ENCODE data around the gene RTEL1.

Gene RTEL1

GRCh38 chr20:63690003-63690897 is 32.1 kb downstream of the RTEL1 start:
- no peak for DNase-seq

DNA sequence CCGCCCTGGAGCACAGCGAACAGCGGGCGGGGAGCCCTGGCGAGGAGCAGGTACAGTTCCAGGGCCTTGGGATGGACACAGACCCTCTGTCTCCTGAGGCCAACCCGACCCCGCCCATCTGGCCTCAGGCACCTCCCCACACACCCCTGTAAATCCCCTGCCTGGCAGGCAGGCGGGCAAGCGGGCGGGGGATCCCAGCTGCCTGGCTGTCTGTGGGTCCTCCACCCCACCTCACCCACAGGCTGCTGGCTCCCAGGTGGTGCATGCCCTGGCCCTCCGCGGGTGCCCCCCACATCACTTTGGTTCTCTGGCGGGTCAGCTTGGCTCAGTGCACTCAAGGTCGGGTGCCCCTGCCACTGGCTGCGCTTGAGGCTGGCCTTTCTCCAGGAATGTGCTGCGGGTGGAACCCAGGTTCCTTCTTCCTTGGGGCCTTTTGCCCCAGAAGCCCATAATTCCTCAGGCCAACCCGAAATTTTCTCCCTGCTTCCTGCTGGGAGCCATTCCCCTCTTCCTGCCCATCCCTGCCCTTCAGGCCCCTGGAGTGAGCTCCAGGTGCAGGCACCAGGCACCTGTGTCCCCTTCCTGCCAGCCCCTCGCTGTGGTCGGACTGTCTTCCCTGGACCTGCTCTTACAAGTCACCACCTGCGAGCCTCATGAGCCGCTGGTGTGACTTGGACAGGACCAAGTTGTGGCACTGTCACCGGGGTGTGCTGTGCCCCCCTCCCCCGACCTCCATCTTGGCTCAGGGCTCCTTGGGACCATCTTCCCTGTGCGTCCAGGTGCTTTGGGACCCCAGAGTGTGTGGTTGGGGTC is 33.0 kb downstream of the RTEL1 start:
- DNase-seq = no peak

DNA sequence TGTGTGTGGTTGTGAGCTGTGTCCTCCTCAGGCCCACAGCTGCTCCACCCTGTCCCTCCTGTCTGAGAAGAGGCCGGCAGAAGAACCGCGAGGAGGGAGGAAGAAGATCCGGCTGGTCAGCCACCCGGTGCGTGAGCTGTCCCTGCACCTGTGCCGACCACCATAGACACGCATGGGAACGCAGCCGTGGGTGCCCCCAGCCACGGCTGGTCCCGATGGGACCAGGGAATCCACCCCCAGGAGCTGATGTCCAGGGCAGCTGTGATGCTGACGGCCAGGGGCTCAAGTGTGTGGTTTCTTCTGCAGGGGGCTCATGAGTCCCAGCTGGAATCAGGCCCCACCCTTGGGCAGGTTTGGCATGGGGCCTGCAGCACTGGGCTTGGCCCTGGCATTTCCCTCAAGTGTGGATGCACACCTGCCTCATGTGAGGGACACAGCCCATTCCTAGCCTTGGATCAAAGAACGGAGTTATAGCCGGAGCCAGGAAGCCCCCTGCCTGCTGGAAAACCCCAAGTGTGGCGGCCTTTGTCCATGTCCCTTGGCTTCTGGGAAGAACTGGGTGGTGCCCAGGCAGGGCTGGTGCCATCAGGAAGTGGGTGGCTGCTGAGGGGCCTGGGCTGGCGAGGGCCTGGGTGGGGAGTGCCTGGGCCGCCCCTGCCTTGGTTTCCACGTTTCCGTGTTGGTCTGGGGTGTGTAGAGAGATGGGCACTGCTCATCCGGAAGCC is 33.8 kb downstream of the RTEL1 start:
- no peak for DNase-seq

DNA sequence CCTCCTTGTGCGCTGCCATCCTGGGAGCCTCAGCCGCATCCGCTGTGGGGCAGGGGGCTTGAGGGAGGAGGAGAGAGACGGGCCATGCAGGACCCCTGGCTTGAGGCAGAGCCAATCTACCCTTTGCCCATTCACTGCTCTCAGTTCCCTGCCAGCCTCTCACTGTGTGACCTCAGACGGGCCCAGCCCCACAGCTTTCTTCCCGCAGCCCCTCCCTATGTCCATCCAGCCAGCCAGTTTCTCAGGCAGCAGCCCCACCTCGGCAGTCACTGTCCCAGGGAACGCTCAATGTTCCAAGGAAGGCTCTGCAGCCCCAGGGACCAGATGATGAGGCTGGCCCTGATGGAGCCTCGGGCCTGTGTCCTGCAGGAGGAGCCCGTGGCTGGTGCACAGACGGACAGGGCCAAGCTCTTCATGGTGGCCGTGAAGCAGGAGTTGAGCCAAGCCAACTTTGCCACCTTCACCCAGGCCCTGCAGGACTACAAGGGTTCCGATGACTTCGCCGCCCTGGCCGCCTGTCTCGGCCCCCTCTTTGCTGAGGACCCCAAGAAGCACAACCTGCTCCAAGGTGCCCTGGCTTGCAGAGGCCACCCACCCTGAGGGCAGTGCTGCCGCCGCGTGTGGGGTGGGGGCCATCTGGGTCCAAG is 34.4 kb downstream of the RTEL1 start:
- DNase-seq = no peak

DNA sequence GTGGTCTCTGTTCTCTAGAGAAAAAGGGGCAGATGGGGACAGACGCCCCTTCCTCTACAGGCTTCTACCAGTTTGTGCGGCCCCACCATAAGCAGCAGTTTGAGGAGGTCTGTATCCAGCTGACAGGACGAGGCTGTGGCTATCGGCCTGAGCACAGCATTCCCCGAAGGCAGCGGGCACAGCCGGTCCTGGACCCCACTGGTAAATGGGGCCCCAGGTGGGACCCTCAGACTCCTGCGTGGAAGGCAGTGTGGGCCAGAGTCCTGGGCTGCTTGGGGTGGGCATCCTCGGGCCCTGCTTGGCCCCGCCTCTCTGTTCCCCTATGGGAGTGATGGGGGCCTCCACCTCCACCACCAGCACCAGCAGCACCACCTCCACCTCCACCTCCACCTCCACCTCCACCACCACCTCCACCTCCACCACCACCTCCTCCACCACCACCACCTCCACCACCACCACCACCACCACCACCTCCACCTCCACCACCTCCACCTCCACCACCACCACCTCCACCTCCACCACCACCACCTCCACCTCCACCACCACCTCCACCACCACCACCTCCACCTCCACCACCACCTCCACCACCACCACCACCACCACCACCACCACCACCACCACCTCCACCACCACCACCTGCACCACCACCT is 35.1 kb downstream of the RTEL1 start:
- no peak for DNase-seq

DNA sequence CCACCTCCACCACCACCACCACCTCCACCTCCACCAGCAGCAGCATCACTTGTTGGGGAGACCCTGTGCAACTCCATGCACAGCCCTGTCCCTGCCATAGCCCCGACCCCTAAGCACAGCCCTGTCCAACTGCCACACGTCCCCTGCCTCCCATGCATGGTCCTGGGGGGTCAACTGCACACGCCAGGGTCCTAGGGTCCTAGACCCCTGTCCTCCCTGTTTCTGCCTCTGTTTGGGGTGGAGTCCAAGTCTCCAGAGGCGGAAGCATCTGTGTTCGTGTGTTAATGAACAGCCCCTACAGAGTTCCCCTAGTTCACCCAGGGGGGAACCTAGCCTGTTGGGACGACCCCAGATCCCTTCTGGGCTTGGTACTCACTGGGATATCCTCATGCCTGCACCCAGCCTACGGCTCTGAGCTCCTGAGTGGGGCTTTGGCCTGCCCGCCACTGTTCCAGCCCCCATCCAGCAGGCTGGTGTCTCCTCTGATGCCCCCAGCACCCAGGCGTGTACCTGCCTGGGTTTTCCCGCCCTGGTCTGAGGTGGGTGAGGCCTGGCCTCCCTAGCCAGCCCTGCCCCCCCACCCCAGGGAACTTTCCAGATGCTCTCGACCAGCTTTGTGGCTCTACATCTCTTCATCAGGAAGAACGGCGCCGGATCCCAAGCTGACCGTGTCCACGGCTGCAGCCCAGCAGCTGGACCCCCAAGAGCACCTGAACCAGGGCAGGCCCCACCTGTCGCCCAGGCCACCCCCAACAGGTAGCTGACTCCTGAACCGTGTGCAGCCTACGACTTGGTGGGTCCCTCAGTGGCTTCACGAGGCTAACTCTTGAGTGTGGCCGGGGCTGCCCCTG is 35.8 kb downstream of the RTEL1 start:
- no peak for DNase-seq

DNA sequence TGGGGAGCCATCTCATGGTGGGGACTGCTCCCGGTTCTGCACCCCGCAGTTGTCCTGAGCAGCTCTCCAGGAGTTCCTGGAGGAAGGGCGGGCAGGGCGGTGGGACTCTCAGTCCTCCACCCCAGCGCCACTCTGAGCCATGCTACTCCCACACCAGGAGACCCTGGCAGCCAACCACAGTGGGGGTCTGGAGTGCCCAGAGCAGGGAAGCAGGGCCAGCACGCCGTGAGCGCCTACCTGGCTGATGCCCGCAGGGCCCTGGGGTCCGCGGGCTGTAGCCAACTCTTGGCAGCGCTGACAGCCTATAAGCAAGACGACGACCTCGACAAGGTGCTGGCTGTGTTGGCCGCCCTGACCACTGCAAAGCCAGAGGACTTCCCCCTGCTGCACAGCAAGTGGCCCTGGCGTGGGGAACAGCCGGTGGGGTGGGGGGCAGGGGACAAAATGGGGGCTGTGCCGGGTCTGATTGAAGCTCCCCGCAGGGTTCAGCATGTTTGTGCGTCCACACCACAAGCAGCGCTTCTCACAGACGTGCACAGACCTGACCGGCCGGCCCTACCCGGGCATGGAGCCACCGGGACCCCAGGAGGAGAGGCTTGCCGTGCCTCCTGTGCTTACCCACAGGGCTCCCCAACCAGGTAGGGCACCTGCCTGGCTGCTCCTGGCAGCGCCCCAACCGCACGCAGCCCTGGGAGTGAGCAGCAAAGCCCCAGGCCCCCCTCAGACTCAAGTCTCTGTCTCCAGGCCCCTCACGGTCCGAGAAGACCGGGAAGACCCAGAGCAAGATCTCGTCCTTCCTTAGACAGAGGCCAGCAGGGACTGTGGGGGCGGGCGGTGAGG is 36.7 kb downstream of the RTEL1 start:
- DNase-seq = no peak

GRCh38 chr20:63695424-63696305 is 37.6 kb downstream of the RTEL1 start:
- no peak for DNase-seq

- DNase-seq = no peak
Observed at GRCh38 chr20:63696306-63696627, 38.2 kb downstream of the RTEL1 start.

- no peak for DNase-seq
Observed at GRCh38 chr20:63696628-63697356, 38.7 kb downstream of the RTEL1 start, which contains the start of gene TNFRSF6B. TSS of gene TNFRSF6B (plus strand) at chr20:63696652. CDS start at chr20:63696768, 116 bp downstream.

- no peak for DNase-seq
Observed at GRCh38 chr20:63697357-63697867, 39.3 kb downstream of the RTEL1 start.

GRCh38 chr20:63697868-63698545 is 39.9 kb downstream of the RTEL1 start:
- DNase-seq = no peak

- DNase-seq = peak; percentile 67
Observed at GRCh38 chr20:63698739-63699465, 40.8 kb downstream of the RTEL1 start.

- no peak for DNase-seq
Observed at GRCh38 chr20:63699466-63700198, 41.5 kb downstream of the RTEL1 start.

GRCh38 chr20:63700199-63701050 is 42.3 kb downstream of the RTEL1 start:
- DNase-seq = no peak

DNA sequence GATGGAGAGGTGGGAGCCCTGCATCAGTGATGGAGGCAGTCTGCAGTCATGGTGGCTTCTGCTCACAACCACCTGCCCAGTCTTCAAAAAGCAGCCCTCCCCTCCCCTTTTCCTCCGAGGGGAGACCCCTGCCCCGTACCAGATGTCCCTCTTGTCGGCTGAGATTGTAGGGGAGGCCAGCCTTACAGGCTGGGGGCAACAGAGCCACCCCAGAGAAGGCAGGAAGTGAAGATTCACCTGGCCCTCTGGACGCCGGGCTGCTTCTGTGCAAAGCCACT is 42.9 kb downstream of the RTEL1 start:
- DNase-seq = no peak
